NCI-H82 treated with DMSO at 0.1 percent for 48 hours (cell line): ENCODE measurements around the gene BRAT1.

Experiments used
- DNase-seq: peaks from one replicate; lab custom pipeline; 2025; ENCODE audit not compliant: unreplicated experiment; lab: John Stamatoyannopoulos, UW

BRAT1 gene

GRCh38 chr7:2500701-2501100, 54.6 kb downstream of the BRAT1 start:
- DNase-seq: no peak

- DNase-seq: no peak
Measured at GRCh38 chr7:2499719-2500430, 55.4 kb downstream of the BRAT1 start.

GRCh38 chr7:2499181-2499580, 56.1 kb downstream of the BRAT1 start:
- DNase-seq: no peak

GRCh38 chr7:2498708-2499107, 56.6 kb downstream of the BRAT1 start:
- DNase-seq: peak; percentile 59

- peak; percentile 58 for DNase-seq
Measured at GRCh38 chr7:2497500-2498336, 57.6 kb downstream of the BRAT1 start.

- DNase-seq: no peak
Measured at GRCh38 chr7:2497065-2497464, 58.3 kb downstream of the BRAT1 start.

GRCh38 chr7:2496375-2496774, 58.9 kb downstream of the BRAT1 start:
- DNase-seq: no peak

GRCh38 chr7:2495418-2496299, 59.7 kb downstream of the BRAT1 start:
- DNase-seq: peak; percentile 90

GRCh38 chr7:2494191-2495130, 60.9 kb downstream of the BRAT1 start:
- no peak for DNase-seq

GRCh38 chr7:2493205-2494164, 61.8 kb downstream of the BRAT1 start:
- no peak for DNase-seq

GRCh38 chr7:2492038-2492437, 63.3 kb downstream of the BRAT1 start:
- DNase-seq: no peak

GRCh38 chr7:2490181-2490651, 65.1 kb downstream of the BRAT1 start:
- DNase-seq: no peak

- DNase-seq: no peak
Measured at GRCh38 chr7:2488681-2489080, 66.6 kb downstream of the BRAT1 start.

- no peak for DNase-seq
Measured at GRCh38 chr7:2488272-2488645, 67.1 kb downstream of the BRAT1 start.
